Activated T-cell treated with anti-CD3 and anti-CD28 coated beads, Interleukin-2, amount 50 U/mL, for 72 hours (primary cell): Measurements from ENCODE around the gene INS. TPM values are rescaled to one million over a fixed set of nuclear protein-coding genes. Genes with fewer than 3 reads are reported as not detected.
A peak's percentile ranks its signal among the peaks of the same experiment; 100 is the strongest.

Source experiments
- ATAC-seq, 2 donors: fragments of 150-1000 bp; cut with Tn5 transposase; replicated peaks in 1 of 2; 2 replicates each; pipeline ENCODE4 v1.10.0; 2021; ENCODE audit warnings: moderate library complexity in 2 of 2, mild to moderate bottlenecking in 1 of 2
- DNase-seq, 2 donors: peaks; one replicate each; pipeline ENCODE4 v3.0.0; 2021 to 2022; ENCODE audit warnings: mixed read lengths in 1 of 2
- H3K27ac Mint-ChIP-seq: one replicate; pipeline ENCODE4 v1.8.0; 2022; ENCODE audit warnings: mild to moderate bottlenecking, moderate library complexity, mixed read lengths
- H3K27me3 Mint-ChIP-seq: one replicate; pipeline ENCODE4 v1.8.0; 2022; ENCODE audit warnings: low read depth, mixed read lengths
- H3K36me3 Mint-ChIP-seq, 2 donors: one replicate each; pipeline ENCODE4 v1.8.0; 2022; ENCODE audit warnings: mixed read lengths in 2 of 2, mild to moderate bottlenecking in 1 of 2; ENCODE audit not compliant: insufficient read depth in 2 of 2
- H3K4me1 Mint-ChIP-seq: one replicate; pipeline ENCODE4 v1.8.0; 2022; ENCODE audit warnings: low read depth, mixed read lengths
- H3K4me3 Mint-ChIP-seq, 2 donors: one replicate each; pipeline ENCODE4 v1.8.0; 2022; ENCODE audit warnings: mild to moderate bottlenecking in 2 of 2, mixed read lengths in 2 of 2, moderate library complexity in 2 of 2
- H3K9me3 Mint-ChIP-seq, 2 donors: one replicate each; pipeline ENCODE4 v1.8.0; 2022; ENCODE audit warnings: mixed read lengths in 2 of 2
- total RNA-seq, 2 donors: library from RNA; stranded (reverse); gene quantifications; one replicate each; pipeline ENCODE4 v1.2.3, GENCODE V29; 2022

The INS gene
- total RNA-seq, 2 donors from 2014 or later: not detected

GRCh38 chr11:2147391-2147790, 13.6 kb downstream of the INS start:
- Mint-ChIP-seq H3K36me3 (no peaks in the 10 kb centered on the region), H3K27me3 (peaks cover 63% of the 10 kb centered on the region), H3K4me3 (no peak overlapping the region), H3K27ac (no peak overlapping the region), H3K4me1 (peaks cover 19% of the 10 kb centered on the region), H3K9me3 (no peaks in the 10 kb centered on the region)
- no peak for ATAC-seq
- DNase-seq: no peak

- ATAC-seq (no peak), DNase-seq (no peak)
- Mint-ChIP-seq H3K27ac (no peak overlapping the region), H3K4me3 (no peak overlapping the region), H3K36me3 (no peaks in the 10 kb centered on the region), H3K4me1 (peaks cover 24% of the 10 kb centered on the region), H3K9me3 (no peaks in the 10 kb centered on the region), H3K27me3 (peaks cover 74% of the 10 kb centered on the region)
Measured at GRCh38 chr11:2146051-2146450, 15.0 kb downstream of the INS start.

GRCh38 chr11:2144544-2145248, 16.3 kb downstream of the INS start:
- Mint-ChIP-seq H3K27me3 (peaks cover 69% of the 10 kb centered on the region), H3K36me3 (no peaks in the 10 kb centered on the region), H3K9me3 (no peaks in the 10 kb centered on the region), H3K27ac (no peak overlapping the region), H3K4me1 (peaks cover 25% of the 10 kb centered on the region), H3K4me3 (no peak overlapping the region)
- DNase-seq (no peak), ATAC-seq (no peak)

GRCh38 chr11:2143799-2144543, 17.0 kb downstream of the INS start:
- peak in 1 of 2 donors; percentile 23 for ATAC-seq
- H3K4me3 Mint-ChIP-seq: peak overlapping the region; percentile 69 to 83
- peaks cover 66% of the 10 kb centered on the region for H3K27me3 Mint-ChIP-seq
- DNase-seq: peak; percentile 31 to 45
- H3K9me3 Mint-ChIP-seq: no peaks in the 10 kb centered on the region
- H3K27ac Mint-ChIP-seq: no peak overlapping the region
- peaks cover 25% of the 10 kb centered on the region for H3K4me1 Mint-ChIP-seq
- no peaks in the 10 kb centered on the region for H3K36me3 Mint-ChIP-seq

GRCh38 chr11:2143477-2143798, 17.6 kb downstream of the INS start:
- Mint-ChIP-seq H3K4me3 (peak overlapping the region; percentile 69 to 83), H3K27me3 (peaks cover 63% of the 10 kb centered on the region), H3K9me3 (no peaks in the 10 kb centered on the region), H3K4me1 (peaks cover 25% of the 10 kb centered on the region), H3K36me3 (no peaks in the 10 kb centered on the region), H3K27ac (no peak overlapping the region)
- no peak for ATAC-seq
- no peak for DNase-seq

- Mint-ChIP-seq H3K27me3 (peaks cover 60% of the 10 kb centered on the region), H3K36me3 (no peaks in the 10 kb centered on the region), H3K4me1 (peaks cover 25% of the 10 kb centered on the region), H3K4me3 (peak overlapping the region; percentile 71 to 77), H3K27ac (peak overlapping the region; percentile 25), H3K9me3 (no peaks in the 10 kb centered on the region)
- peak; percentile 90 to 96 for ATAC-seq
- DNase-seq: peak; percentile 60 to 70
Measured at GRCh38 chr11:2142762-2143202, 18.2 kb downstream of the INS start.

- Mint-ChIP-seq H3K4me1 (peaks cover 25% of the 10 kb centered on the region), H3K36me3 (no peaks in the 10 kb centered on the region), H3K9me3 (no peaks in the 10 kb centered on the region), H3K27ac (peak overlapping the region; percentile 25), H3K4me3 (peak overlapping the region in 1 of 2 donors; percentile 77), H3K27me3 (peaks cover 63% of the 10 kb centered on the region)
- no peak for DNase-seq
- ATAC-seq: no peak
Measured at GRCh38 chr11:2142300-2142759, 18.7 kb downstream of the INS start.

- H3K9me3 Mint-ChIP-seq: no peaks in the 10 kb centered on the region
- H3K27me3 Mint-ChIP-seq: peaks cover 63% of the 10 kb centered on the region
- DNase-seq (peak in 1 of 2 donors; percentile 24), ATAC-seq (no peak)
- H3K36me3 Mint-ChIP-seq: no peaks in the 10 kb centered on the region
- H3K27ac Mint-ChIP-seq: peak overlapping the region; percentile 72
- peaks cover 25% of the 10 kb centered on the region for H3K4me1 Mint-ChIP-seq
- peak overlapping the region in 1 of 2 donors; percentile 45 for H3K4me3 Mint-ChIP-seq
Measured at GRCh38 chr11:2140411-2141400, 20.3 kb downstream of the INS start.

- Mint-ChIP-seq H3K4me3 (peak overlapping the region in 1 of 2 donors; percentile 40), H3K27me3 (peaks cover 61% of the 10 kb centered on the region), H3K9me3 (no peaks in the 10 kb centered on the region), H3K36me3 (no peaks in the 10 kb centered on the region), H3K27ac (no peak overlapping the region), H3K4me1 (peaks cover 25% of the 10 kb centered on the region)
- ATAC-seq (no peak), DNase-seq (no peak)
Measured at GRCh38 chr11:2139621-2140337, 21.2 kb downstream of the INS start.

GRCh38 chr11:2139123-2139521, 21.9 kb downstream of the INS start, which contains the start of gene IGF2:
Gene IGF2 (minus strand): TSS chr11:2139389. CDS start chr11:2135523, 3,866 bp downstream.
- H3K4me3 Mint-ChIP-seq: peak within 1 kb of the TSS; percentile 66 to 82
- peaks cover 25% of the 10 kb centered on the region for H3K4me1 Mint-ChIP-seq
- ATAC-seq: peak in 1 of 2 donors; percentile 5
- H3K27me3 Mint-ChIP-seq: peaks cover 67% of the 10 kb centered on the region
- H3K36me3 Mint-ChIP-seq: no peaks in the 10 kb centered on the region
- no peaks in the 10 kb centered on the region for H3K9me3 Mint-ChIP-seq
- H3K27ac Mint-ChIP-seq: no peak within 1 kb of the TSS
- no peak for DNase-seq

- H3K4me1 Mint-ChIP-seq: peaks cover 23% of the 10 kb centered on the region
- no peaks in the 10 kb centered on the region for H3K9me3 Mint-ChIP-seq
- no peak for DNase-seq
- H3K36me3 Mint-ChIP-seq: no peaks in the 10 kb centered on the region
- peak overlapping the region; percentile 66 to 82 for H3K4me3 Mint-ChIP-seq
- H3K27ac Mint-ChIP-seq: no peak overlapping the region
- peaks cover 72% of the 10 kb centered on the region for H3K27me3 Mint-ChIP-seq
- ATAC-seq: no peak
Measured at GRCh38 chr11:2138431-2139122, 22.4 kb downstream of the INS start.

GRCh38 chr11:2138068-2138430, 23.0 kb downstream of the INS start:
- peaks cover 75% of the 10 kb centered on the region for H3K27me3 Mint-ChIP-seq
- H3K9me3 Mint-ChIP-seq: no peaks in the 10 kb centered on the region
- peaks cover 17% of the 10 kb centered on the region for H3K4me1 Mint-ChIP-seq
- ATAC-seq (no peak), DNase-seq (no peak)
- H3K36me3 Mint-ChIP-seq: no peaks in the 10 kb centered on the region
- peak overlapping the region; percentile 66 to 82 for H3K4me3 Mint-ChIP-seq
- H3K27ac Mint-ChIP-seq: no peak overlapping the region
